Neural progenitor cell (in vitro differentiated cells): ENCODE data around the gene IRX2.

Experiments used
- CTCF ChIP-seq: fragments of 200-600 bp; sonication (generic); IDR thresholded peaks from 2 replicates; pipeline ENCODE4 v1.5.1; 2017; ENCODE audit warnings: antibody characterized with exemption, mild to moderate bottlenecking
- EZH2 ChIP-seq: fragments of 200-600 bp; sonication (generic); IDR thresholded peaks from 2 replicates; pipeline ENCODE4 v1.6.1; 2017; ENCODE audit warnings: antibody characterized with exemption, mild to moderate bottlenecking, moderate library complexity

GRCh38 chr5:2752821-2753439, 1.5 kb upstream of the IRX2 start:
- TF ChIP-seq CTCF = peak; percentile 33
- no peak for TF ChIP-seq EZH2
